GM19099 (cell line): ENCODE results near the gene FEM1B.

Source experiments
- POLR2A ChIP-seq: IDR thresholded peaks from 3 replicates; pipeline ENCODE4 v1.6.1; 2011; ENCODE audit warnings: low read depth; ENCODE audit not compliant: insufficient read length; ENCODE audit errors: extremely low read depth

FEM1B gene

GRCh38 chr15:68274201-68274848 is 3.2 kb upstream of the FEM1B start:
- TF ChIP-seq POLR2A, result no peak

- TF ChIP-seq POLR2A, result no peak
Observed at GRCh38 chr15:68275165-68275746, 2.3 kb upstream of the FEM1B start.

GRCh38 chr15:68276668-68277067 is 877 bp upstream of the FEM1B start:
- TF ChIP-seq POLR2A, result no peak

DNA sequence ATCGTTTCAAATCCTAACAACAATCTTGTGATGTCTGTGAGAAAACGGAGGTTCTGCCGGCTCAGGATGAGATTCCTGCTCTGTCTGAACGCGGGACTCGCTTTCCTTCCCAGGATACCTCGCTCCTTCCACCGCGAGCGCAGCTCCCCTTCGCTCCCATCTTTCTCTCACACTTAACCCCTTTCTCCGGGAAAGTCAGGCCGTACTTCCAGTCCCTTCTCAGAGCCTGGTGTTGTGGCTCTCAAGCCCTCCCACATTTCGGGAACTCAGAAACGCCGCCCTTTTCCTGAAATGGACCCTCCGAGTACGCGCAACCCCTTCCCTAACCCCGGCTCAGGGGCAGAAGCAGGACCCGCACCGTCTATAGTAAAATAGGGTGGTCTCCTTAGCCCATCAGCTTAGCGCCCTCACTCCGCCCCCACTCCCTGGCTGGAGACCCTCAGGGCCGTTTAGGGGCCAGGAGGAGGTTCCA is 378 bp upstream of the FEM1B start:
- TF ChIP-seq POLR2A, result no peak

GRCh38 chr15:68278345-68278594 is 725 bp downstream of the FEM1B start:
- TF ChIP-seq POLR2A, result no peak

- TF ChIP-seq POLR2A, result no peak
Observed at GRCh38 chr15:68278595-68279405, 1.3 kb downstream of the FEM1B start.

- no peak for TF ChIP-seq POLR2A
Observed at GRCh38 chr15:68279779-68280753, 2.5 kb downstream of the FEM1B start.

DNA sequence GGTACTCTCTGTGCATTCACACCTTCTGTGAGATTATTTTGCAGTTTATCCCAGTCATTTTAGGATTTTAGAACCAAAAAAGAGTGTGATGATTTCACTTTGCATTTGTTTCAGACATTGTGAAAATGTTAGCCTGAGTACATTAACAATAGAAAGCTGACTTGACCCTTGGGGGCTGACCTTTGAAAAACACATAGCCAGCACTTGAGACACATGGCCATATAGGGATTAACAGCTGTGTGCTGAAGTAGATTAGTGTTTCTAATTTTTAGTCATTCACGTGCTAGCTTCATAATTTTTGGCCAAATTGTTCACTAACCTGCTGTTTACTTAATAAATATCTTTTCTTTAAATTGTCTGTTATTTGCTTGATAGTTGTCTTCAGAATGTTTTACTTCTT is 3.5 kb downstream of the FEM1B start:
- TF ChIP-seq POLR2A, result no peak

- no peak for TF ChIP-seq POLR2A
Observed at GRCh38 chr15:68283401-68283800, 5.9 kb downstream of the FEM1B start.

- TF ChIP-seq POLR2A, result no peak
Observed at GRCh38 chr15:68284616-68285258, 7.2 kb downstream of the FEM1B start.

DNA sequence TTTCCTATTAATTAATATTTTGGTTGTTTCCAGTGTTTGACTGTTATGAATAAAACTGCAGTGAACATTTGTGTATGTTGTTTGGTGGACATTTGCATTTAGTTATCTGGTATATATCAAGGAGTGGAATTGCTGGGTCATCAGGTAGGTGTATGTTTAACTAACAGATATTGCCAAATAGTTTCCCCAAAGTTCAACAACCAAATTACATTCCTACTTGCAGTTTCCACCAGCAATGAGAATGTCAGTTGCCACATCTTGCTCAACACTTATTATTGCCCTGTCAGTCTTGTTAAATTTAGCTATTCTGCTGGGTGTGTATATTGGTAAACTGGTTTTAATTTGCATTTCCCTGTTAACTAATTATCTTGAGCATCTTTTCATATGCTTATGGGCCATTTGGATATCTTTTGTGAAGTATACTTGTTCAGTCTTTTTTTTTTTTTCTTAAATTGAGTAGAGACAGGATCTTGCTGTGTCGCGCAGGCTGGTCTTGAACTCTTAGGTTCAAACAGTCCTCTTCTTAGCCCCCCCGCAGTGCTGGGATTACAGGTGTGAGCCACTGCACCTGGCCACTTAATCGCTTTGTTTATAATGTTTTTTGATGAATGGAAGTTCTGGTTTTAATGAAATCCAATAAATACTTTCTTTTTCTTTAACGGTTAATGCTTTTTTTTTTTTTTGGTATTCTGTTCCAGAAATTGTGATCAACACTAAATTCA is 7.9 kb downstream of the FEM1B start:
- TF ChIP-seq POLR2A, result no peak

DNA sequence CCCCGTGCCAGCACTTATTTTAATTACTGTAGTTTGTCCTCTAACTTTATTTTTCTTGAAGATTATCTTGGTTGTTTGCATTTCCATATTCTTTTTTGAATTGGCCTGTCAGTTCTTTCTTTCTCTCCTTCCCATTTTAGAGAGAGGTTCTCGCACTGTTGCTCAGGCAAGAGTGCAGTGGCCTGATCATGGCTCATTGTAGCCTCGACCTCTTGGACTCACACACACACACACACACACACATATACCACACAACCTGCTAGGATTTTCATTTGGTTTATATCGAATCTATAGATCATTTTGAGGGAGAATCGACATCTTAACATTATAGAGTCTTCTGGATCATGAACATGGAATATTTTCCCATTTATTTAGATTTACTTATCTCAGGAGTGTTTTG is 8.7 kb downstream of the FEM1B start:
- no peak for TF ChIP-seq POLR2A

GRCh38 chr15:68289057-68289456 is 11.5 kb downstream of the FEM1B start:
- TF ChIP-seq POLR2A, result no peak
